ENCODE data around the gene C11orf24.

DNA sequence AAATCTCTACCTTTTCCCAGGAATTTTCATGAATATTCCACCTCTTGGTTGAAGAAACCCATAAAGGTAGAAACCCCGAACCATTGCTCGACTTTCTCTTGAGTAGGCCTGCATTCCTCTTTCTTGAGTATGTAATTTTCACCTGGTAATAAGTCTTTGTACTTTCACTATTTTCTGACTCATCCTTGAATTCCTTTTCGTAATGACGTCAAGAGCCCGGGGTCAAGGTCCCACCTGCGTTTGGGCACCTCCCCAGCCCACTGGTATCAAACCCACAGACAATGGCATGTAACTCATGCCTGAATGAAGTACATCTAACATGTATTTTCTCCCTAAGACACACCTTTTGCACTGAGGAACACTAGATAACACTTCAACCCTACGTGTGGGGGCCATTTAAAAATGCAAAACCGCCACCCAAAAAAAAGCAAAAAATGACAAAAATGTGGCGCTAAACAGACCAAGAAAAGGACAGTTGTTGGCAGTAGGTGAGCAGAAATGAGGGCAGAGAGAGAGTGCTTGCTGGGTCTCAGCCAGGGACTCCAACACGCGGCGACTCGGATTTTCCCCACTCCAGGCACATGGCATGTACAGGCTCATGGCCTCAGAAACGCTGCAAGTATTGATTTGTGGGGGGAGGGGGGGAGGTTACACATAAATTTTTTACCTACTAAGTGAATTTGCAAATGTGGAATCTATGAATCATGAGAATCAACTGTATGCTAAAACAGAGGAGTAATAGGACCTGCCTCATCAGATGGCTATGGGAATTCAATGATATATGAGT is 4.1 kb upstream of the C11orf24 start:
- TF ChIP-seq, protein P1, sequence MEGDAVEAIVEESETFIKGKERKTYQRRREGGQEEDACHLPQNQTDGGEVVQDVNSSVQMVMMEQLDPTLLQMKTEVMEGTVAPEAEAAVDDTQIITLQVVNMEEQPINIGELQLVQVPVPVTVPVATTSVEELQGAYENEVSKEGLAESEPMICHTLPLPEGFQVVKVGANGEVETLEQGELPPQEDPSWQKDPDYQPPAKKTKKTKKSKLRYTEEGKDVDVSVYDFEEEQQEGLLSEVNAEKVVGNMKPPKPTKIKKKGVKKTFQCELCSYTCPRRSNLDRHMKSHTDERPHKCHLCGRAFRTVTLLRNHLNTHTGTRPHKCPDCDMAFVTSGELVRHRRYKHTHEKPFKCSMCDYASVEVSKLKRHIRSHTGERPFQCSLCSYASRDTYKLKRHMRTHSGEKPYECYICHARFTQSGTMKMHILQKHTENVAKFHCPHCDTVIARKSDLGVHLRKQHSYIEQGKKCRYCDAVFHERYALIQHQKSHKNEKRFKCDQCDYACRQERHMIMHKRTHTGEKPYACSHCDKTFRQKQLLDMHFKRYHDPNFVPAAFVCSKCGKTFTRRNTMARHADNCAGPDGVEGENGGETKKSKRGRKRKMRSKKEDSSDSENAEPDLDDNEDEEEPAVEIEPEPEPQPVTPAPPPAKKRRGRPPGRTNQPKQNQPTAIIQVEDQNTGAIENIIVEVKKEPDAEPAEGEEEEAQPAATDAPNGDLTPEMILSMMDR (conservative IDR thresholded peaks at IDR 0.05; ENCODE audit: low read length): no peak
- TF ChIP-seq EZH2phosphoT487 (IDR thresholded peaks at IDR 0.05; ENCODE audit: borderline replicate concordance): no peak

Data from Loucy (cell line).